Omental fat pad (tissue), 4 donors: ENCODE results near the gene ANXA4. TPM values are rescaled to one million over a fixed set of nuclear protein-coding genes. Genes with fewer than 3 reads are reported as not detected.
A peak's percentile ranks its signal among the peaks of the same experiment; 100 is the strongest.
"Not testable (repeated sequence)": the region's sequence is repeated elsewhere in the genome, so short reads cannot be mapped to it uniquely, and the experiment has no call there.

Experiments used
- ATAC-seq: fragments of 150-250 bp; one replicate; pipeline ENCODE4 v1.9.1; 2016; ENCODE audit warnings: mild to moderate bottlenecking, moderate library complexity; ENCODE audit not compliant: low FRiP score
- DNase-seq: peaks from one replicate; pipeline ENCODE4 v3.0.0-alpha.2; 2019; ENCODE audit warnings: low spot score
- total RNA-seq, 4 donors: library from RNA; depleted of rRNA; stranded (reverse); fragments of >200 nt; gene quantifications; one replicate each; pipeline ENCODE4 v1.1.0, GENCODE V29; 2016
- TF ChIP-seq, protein P1 (sequence below), 3 donors: fragments of 450-650 bp; IDR thresholded peaks; one replicate each; pipeline ENCODE4 v1.5.1; 2016 to 2017; ENCODE audit warnings: antibody characterized with exemption in 3 of 3, mild to moderate bottlenecking in 3 of 3, moderate library complexity in 2 of 3

ANXA4 gene
- total RNA-seq, 4 donors from 2014 or later: 36.6 to 52.3 (median 40.7) TPM

DNA sequence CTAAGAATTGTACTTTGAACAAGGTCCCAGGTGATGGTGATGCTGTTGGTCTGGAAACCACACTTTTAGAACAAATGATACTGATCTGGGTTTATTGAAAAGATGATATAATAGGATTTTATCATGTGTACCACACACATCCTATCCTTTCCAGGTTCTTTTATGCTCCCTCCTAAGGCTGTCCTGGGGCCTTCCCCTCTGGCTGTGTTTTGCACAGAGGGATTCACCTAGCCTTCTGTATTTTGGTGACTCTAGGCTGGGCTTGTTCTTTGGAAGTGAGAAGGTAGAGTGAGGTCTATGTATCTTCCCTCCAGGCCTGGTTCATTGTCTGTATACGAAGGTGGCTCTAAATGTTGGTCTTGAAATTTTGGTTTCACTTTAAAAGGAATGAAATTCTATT is 12.7 kb downstream of the ANXA4 start:
- DNase-seq: no peak
- peak; percentile 29 for ATAC-seq

DNA sequence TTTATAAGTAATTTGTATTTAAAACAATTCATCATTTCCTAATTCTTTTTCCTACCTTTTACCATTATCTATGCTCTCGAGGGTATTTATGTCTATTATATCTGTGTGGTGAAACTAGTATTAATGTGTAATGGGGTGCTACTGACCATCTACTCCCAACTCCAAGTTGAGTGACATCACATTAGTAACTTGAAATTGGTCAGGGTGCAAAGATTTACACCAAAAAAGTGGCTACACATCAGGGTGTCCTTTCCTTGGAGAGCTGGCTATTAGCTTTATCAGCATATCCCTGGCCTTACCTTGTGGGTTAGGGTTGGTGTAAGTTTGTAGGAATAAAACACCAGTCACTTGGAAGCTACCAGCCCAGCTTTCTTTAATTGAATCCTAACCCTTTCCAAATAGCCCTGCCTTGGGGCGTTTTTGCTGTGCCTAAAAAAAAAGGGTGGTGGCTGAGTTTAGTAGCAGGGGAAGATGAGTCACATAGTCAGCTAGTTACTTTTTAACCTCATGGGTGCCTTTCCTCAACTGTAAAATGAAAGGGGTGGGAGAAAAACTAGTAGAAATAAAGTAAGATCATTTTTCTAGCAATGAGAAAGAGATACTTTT is 14.0 kb downstream of the ANXA4 start:
- DNase-seq (no peak), ATAC-seq (peak; percentile 55)
- TF ChIP-seq, protein P1, sequence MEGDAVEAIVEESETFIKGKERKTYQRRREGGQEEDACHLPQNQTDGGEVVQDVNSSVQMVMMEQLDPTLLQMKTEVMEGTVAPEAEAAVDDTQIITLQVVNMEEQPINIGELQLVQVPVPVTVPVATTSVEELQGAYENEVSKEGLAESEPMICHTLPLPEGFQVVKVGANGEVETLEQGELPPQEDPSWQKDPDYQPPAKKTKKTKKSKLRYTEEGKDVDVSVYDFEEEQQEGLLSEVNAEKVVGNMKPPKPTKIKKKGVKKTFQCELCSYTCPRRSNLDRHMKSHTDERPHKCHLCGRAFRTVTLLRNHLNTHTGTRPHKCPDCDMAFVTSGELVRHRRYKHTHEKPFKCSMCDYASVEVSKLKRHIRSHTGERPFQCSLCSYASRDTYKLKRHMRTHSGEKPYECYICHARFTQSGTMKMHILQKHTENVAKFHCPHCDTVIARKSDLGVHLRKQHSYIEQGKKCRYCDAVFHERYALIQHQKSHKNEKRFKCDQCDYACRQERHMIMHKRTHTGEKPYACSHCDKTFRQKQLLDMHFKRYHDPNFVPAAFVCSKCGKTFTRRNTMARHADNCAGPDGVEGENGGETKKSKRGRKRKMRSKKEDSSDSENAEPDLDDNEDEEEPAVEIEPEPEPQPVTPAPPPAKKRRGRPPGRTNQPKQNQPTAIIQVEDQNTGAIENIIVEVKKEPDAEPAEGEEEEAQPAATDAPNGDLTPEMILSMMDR (IDR thresholded peaks at IDR 0.05): no peak

More for the DNA sequence above, 12.7 kb downstream of the ANXA4 start:
- TF ChIP-seq, protein P1 (IDR thresholded peaks at IDR 0.05): no peak

DNA sequence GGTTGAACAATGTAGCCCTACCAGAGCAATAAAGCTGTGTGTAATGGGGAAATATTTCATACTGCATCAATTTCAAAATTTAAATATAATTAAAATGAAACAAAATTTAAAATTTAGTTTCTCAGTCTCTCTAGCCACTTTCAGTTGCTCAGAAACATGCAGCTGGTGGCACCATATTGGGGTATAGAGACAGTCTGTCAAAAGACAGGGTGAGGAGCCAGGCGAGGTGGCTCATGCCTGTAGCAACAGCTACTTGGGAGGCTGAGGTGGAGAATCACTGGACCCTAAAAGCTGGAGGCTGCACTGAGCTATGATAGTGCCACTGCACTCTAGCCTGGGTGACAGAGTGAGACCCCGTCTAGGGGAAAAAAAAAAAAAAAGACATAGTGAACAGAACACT is 20.1 kb downstream of the ANXA4 start:
- TF ChIP-seq, protein P1 (IDR thresholded peaks at IDR 0.05): no peak
- no peak for DNase-seq
- ATAC-seq: no peak

DNA sequence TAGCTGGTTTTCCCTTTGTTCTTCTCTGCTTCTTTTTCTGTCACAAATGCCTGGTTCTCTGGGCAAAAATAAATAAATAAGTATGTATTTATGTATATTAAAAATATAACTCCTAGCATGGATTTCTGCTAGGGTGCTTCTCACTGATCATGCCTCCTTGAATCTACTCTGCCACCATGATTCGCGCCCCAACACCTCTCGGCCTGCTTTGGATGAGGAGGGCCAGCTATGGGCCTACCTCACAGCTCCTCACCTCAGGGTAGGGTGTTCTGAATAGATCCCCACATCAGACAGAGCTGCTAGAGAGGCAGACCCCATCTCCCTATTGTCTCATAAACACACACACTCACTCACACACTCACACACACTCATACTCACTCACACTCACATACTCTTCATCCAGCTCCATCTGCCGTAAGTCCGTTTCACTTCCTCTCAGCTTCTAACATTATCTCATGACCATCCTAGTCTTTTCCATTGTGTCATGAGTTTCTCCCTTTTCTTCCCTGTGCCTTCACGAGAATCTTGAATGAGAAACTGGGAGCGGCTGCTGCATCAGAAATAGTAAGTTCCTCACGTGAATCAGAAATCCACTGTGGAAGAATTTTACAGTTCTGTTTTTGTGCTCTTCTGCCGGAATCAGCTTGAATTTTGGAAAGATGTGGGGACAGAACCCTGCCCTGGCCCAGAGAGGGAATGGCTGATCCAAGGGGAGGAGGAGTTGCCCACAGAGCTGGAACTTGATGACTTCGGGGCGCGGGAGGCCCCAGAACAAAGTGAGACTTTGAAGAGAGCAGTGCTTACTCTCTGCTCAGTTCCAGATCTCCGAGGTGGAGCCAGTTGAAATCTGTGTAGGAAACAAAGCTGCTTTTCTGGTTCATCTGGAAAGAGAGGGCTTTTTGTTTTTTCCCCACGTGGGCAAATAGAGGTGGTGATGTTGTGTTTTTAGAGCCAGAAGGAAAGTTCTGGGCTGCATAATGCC is 20.9 kb downstream of the ANXA4 start:
- TF ChIP-seq, protein P1 (IDR thresholded peaks at IDR 0.05): no peak
- ATAC-seq: peak; percentile 33
- DNase-seq: no peak

DNA sequence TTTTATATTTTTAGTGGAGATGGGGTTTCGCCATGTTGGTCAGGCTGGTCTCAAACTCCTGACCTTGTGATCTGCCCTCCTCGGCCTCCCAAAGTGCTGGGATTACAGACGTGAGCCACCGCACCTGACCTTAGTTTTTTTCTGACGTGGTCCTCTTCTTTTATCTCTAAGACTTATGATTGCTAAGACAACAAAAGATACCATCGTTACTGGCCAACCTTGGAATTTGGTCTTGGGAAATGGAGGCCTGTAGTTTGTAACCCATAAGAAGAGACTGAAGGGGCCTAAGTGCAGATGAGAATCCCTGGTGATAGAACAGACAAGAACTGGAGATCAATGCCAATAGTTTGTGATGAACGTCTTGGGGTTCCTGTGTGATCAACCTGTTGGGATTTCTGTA is 21.9 kb downstream of the ANXA4 start:
- ATAC-seq, DNase-seq: not testable (repeated sequence)

DNA sequence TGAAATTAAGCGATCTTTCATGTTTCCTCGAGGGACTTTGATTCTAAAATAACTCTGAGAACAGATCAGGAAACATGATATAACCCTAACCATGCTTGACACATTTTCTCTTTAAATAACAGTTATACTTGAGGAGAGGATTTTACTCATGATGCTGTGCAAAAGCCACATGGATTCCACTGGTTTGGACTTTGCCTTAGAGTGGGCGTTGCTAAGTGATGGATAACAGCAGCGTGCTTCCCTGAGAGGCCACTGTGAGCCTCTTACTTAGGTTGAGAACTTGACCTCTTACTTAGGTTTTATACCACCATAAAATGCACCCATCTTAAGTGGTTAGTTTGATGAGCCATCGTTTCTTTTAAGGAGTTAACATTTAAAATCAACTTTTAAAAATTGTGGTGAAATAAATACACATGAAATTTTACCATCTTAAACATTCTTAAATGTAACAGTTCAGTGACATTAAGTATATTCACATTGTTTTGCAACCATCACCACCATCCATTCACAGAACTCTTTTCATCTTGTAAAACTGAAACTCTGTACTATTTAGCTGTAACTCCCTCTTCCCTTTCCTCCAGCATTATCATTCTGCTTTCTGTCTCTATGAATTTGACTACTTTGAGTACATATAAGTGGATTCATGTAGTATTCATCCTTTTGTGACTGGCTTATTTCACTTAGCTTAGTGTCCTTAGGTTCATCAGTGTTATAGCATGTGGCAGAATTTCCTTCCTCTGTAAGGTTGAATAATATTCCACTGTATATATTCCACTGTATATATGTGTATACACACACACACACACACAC is 22.6 kb downstream of the ANXA4 start:
- TF ChIP-seq, protein P1 (IDR thresholded peaks at IDR 0.05): no peak
- no peak for DNase-seq

DNA sequence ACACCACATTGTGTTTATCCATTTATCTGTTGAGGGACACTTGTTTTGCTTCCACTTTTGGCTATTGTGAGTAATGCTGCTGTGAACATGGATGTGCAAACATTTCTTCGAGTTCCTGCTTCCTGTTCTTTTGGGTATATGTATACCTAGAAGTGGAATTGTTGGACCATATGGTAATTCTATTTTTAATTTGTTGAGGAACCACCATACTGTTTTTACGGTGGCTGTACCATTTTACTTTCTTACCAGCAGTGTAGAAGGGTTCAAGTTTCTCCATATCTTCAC is 23.1 kb downstream of the ANXA4 start:
- TF ChIP-seq, protein P1 (IDR thresholded peaks at IDR 0.05): no peak
- ATAC-seq: no peak
- no peak for DNase-seq

More for the DNA sequence above, 22.6 kb downstream of the ANXA4 start:
- no peak for ATAC-seq
